NCI-H345 (cell line): Measurements from ENCODE around the gene CCPG1.

Experiments used
- DNase-seq: peaks from one replicate; lab custom pipeline; 2025; lab: John Stamatoyannopoulos, UW

Gene CCPG1

DNA sequence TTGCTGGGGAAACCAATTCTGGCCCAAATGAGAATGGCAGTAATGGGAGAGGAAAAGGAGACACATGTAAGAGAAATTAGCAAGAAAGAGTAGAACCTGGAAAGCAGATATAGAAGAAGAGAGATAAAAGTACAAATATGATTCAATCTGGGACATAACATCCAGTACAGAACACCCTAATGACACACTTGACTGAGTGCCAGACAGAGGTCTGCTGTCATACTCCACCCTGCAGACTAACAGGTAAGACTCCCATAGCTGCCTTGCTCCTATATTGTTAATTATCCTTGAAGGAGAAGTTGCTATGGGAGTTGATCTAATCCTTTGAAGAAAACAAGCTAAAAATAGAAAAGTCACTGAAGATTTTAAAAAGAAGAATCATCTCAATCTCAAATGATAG is 21.1 kb downstream of the CCPG1 start:
- DNase-seq, result no peak

GRCh38 chr15:55383687-55384086 is 24.5 kb downstream of the CCPG1 start:
- DNase-seq, result no peak

DNA sequence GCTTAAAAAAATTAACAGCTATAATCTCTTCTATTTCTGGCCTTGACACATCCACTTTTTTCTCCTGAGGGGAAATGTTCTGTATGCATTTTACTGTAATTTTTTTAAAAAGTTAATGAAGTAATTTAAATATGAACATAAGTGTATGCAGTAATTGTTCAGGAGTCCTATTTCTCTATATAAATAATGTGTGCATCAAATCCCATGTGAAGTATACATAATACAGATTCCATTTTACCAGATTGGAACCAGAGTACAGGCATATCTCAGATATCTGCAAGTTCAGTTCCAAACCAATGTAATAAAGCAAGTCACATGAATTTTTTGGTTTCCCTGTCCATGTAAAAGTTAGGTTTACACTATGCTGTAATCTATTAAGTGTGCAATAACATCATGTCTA is 26.6 kb downstream of the CCPG1 start:
- no peak for DNase-seq

DNA sequence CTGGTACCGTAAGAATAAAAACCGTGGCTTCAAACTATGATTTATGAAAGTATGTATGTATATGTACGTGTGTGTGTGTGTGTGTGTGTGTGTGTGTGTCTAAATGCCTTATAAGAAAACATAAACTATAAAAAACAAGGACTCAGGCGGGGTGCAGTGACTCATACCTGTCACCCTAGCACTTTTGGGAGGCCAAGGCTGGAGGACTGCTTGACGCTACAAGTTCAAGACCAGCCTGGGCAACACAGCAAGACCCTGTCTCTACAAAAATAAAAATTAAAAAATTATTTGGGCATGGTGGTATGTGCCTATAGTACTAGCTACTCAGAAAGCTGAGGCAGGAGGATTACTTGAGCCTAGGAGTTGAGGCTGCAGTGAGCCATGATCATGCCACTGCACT is 29.1 kb downstream of the CCPG1 start:
- DNase-seq, result no peak

DNA sequence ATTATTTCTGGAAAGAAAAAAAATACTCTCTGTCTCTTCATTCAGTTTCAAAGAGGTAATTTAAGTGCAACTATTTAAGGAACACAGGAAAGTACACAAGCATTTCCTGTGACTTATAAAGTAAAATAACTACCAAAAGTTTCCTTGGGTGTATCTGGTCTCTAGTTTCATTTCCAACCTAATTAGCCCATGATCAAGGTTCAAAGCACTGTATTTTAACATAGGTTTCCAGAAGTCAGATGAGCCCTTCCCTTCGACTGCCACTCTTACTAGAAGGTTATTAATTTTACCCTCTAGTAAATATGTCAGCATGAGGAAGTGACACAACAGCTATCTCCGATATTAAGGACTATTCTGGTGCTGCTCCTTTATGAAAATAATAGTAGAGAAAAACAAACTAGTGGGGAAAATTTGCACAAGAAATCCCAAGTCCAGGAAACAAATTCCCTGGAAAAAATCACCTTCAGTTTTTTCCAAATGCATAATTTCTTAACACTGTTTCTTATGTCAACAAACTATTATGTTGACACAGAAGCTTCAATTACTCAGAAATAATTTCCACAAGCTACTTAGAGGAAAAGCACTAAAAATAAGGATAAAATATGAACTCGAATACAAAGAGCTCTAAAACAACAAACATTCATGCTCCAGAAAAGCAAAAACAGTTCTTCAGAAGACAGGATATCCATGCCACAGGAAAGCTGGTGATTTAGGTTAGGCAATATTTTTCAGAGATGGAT is 35.3 kb downstream of the CCPG1 start:
- DNase-seq, result no peak

DNA sequence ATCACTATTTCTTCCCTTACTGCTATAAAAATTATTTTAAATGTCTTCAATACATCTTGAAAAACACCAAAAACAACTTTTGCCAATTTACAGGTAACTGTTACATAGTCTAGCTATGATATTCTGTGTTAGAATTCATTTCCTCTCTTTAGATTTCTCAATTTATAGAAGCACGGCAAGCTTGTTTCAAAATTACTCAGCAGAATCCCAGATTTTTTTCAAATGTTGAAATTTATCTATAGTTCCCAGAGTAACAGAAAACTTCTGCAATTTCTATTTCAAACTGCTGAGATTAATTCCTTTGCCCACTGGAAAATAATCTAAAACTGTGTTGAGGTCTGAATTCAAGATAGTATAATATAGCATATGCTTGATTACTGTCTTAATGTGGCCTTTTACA is 41.2 kb downstream of the CCPG1 start:
- no peak for DNase-seq

GRCh38 chr15:55362641-55363040 is 45.5 kb downstream of the CCPG1 start:
- DNase-seq, result no peak

DNA sequence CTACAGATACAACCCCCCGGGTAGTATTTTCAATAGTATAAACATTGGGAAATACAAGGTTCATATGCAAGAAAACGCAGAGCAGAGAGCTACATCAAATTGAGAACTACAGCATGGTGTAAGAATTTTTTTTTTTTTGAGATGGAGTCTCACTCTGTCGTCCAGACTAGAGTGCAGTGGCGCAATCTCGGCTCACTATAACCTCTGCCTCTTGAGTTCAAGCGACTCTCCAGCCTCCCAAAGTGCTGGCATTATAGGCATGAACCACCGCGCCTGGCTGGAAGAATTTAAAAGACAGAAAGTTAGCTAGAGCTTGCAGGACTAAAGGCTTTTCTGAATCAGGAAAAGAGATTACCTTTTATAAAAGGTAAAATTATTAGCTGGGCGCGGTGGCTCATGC is 47.1 kb downstream of the CCPG1 start:
- no peak for DNase-seq

- DNase-seq, result no peak
Measured at GRCh38 chr15:55360256-55360655, 47.9 kb downstream of the CCPG1 start.

- DNase-seq, result no peak
Measured at GRCh38 chr15:55358471-55358870, 49.7 kb downstream of the CCPG1 start.

DNA sequence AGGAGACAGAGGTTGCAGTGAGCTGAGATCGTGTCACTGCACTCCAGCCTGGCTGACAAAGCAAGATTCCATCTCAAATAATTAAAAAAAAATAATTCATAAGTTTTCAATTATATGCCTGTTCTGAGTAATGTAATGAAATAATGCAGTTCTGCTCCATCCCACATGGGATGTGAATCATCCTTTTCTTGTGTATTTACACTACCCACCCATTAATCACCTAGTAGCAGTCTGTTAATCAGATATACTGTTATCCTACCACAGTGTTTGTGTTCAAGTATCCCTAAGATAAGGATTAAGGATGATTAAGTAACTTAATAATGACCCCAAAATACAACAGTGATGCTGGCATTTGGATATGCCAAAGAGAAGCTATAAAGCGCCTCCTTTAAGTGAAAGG is 50.4 kb downstream of the CCPG1 start:
- DNase-seq, result no peak

DNA sequence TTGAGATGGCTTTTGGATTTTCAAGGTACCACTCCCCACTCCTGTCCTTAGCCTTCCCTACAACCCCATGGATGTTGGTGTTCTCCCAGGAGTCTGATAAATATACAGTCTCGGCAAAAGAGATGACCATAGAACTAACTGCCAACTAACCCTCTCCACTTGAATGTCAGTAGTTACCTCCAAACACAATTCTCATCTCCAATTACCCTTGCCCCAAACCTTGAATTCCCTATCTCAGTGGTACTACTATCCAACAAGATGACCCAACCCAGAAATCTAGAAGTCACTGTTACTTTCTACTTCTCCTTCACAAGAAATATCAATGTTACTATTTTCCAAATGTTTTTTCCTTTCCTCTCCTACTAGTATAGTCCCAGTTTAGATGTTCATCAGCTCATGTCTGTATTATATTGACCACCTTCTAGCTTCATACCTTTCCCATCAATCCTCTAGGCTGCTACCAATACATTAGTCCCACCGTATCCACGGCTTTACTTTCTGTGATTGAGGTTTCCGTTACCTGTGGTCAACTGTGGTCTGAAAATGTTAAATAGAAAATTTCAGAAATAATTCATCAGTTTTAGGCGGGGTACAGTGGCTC is 51.1 kb downstream of the CCPG1 start:
- DNase-seq, result no peak

- no peak for DNase-seq
Measured at GRCh38 chr15:55353025-55353424, 55.1 kb downstream of the CCPG1 start.

GRCh38 chr15:55349282-55349681 is 58.9 kb downstream of the CCPG1 start:
- no peak for DNase-seq

DNA sequence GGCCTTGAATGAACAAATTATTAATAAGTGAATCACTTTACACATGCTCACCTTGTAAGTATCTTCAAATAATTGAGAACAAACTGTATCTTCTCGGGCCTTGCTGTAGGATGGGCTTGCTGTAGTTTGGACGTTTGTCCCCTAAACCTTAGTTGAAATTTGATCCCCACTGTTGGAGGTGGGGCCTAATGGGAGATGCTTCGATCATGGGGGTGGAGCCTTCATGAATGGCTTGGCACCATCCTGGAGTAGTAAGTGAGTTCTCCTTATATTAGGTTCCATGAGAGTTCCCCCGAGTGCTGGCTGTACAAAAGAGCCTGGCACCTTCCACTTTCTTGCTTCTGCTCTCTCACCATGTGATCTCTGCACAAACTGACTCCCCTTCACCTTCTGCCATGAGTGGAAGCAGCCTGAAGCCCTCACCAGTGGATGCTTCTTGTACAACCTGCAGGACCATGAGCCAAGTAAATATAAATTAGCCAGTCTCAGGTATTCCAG is 59.8 kb downstream of the CCPG1 start:
- no peak for DNase-seq

DNA sequence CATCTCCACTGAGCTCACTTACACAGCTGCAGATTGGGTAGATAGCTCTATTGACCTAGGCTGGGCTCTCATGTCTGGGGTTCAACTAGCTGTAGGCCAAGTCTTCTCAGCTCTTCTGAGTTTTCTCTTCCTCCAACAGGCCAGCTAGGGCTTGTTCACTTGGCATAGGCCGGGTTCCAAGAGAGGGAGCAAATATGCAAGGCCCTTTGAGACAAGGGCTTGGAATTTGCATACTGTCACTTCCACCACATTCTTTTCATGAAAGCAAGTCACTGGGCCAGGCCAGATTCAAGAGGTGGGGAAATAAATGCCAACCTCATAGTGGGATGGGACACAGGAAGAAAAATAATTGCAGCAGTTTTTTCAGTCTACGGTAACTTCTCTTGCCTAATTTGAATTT is 64.0 kb downstream of the CCPG1 start:
- no peak for DNase-seq

DNA sequence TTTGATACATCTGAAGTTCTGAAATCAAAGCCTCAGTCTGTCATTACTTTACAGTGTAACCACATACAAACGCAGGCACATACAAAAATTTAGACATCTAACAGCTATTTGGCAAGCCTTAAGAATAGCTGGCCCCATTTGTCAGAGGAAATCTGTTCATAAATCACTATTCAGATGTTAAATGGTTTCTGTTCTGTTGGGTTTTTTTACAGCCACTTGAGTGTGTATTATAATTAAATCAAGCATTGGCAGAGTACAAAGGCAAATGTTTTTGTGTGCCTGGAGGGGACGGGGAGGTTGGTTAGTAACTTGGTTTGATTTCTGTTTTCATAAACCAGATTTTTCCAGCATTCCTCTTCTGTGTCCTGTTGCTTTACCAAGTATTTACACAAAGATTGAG is 65.0 kb downstream of the CCPG1 start:
- DNase-seq, result no peak

GRCh38 chr15:55337160-55337559 is 71.0 kb downstream of the CCPG1 start:
- no peak for DNase-seq

- DNase-seq, result no peak
Measured at GRCh38 chr15:55334997-55335396, 73.2 kb downstream of the CCPG1 start.

DNA sequence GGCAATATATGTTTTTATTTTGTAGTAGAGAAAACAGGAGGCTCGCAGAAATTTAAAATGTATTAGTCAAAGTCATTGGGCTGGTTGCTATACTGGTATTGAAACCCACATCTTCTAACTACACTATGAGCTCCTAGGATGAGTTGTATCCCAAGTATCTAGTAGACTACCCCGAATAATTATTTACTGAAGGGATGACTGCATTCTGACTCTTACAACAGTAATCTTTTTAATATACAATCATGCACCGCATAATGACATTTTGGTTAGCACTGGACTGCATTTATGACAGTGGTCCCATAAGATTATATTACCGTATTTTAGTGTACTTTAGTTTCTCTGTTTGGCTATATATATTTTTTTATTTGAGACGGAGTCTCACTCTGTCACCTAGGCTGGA is 73.8 kb downstream of the CCPG1 start:
- DNase-seq, result no peak

DNA sequence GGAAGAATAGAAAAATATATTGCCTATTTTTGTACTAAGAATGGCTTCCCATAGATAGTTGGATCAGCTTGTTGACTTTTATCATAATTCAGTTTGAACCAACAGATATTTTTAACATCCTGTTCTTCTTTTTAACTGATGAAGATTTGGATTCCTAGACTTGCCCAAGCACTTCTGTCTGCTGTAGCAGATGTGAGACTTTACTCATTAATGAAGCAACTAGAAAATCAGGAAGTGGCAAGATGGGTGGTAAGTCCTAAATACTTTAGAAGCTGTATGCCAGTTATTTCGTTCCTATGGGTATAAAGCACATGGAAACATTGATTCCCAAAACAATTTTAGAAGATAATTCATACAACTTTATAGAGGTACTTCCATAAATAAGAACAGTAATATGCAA is 80.8 kb downstream of the CCPG1 start:
- DNase-seq, result no peak

DNA sequence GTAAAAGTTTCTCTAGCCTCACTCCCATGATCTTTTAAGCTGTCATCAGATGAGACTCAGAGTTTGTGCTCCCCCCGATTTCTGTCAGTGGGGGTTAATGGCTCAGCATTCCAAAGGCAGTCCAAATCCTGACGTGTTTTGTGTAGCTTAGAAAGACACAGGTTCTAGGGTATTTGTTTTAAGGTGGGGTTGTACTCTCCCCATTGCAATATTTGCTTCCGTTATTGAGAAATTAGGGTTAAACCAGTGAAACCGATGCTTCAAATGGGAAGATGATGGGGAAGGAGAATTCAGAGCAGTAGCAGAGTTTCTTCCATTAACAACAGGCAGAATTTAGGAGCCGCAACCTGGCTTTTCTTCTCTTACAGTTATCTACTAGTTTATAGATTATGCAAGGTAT is 85.7 kb downstream of the CCPG1 start:
- DNase-seq, result no peak

- DNase-seq, result no peak
Measured at GRCh38 chr15:55320963-55321362, 87.2 kb downstream of the CCPG1 start.

GRCh38 chr15:55320238-55320550 is 88.0 kb downstream of the CCPG1 start:
- no peak for DNase-seq
